ENCODE results near the gene CTNNA1.

The CTNNA1 gene

DNA sequence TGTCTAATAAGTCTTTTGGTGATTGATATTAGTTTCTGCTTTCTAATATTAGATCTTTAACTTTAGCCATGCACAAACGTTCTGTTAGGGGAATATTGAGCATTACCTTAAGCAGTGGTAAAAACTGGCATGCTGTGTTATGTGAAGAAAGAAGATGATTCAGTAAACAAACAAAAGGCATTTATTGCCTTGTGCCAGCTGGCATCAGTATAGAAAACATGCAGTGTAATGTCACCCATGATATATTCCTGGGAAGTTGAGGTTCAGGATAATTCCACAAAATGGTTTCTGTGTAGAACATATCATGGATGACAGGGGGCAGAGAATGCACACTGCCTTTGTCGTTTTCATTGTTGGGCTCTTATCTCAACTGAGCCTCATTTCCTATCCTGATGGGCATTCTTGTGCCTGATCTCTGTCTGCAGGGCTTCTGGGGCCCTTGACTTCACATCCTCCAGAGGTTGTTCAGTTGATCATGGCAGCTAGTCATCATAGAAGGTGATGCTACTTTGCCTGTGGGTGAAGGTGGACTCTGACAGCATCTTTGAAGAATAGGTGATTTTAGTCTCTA, 97.7 kb downstream of the CTNNA1 start:
- no peak for DNase-seq (ENCODE audit: low read depth in 3 of 3)

GRCh38 chr5:138853132-138853531, 99.9 kb downstream of the CTNNA1 start:
- DNase-seq (ENCODE audit: low read depth in 3 of 3) = no peak

GRCh38 chr5:138867011-138867410, 113.8 kb downstream of the CTNNA1 start:
- no peak for DNase-seq (ENCODE audit: low read depth in 3 of 3)

GRCh38 chr5:138869038-138869437, 115.8 kb downstream of the CTNNA1 start:
- no peak for DNase-seq (ENCODE audit: low read depth in 3 of 3)

DNA sequence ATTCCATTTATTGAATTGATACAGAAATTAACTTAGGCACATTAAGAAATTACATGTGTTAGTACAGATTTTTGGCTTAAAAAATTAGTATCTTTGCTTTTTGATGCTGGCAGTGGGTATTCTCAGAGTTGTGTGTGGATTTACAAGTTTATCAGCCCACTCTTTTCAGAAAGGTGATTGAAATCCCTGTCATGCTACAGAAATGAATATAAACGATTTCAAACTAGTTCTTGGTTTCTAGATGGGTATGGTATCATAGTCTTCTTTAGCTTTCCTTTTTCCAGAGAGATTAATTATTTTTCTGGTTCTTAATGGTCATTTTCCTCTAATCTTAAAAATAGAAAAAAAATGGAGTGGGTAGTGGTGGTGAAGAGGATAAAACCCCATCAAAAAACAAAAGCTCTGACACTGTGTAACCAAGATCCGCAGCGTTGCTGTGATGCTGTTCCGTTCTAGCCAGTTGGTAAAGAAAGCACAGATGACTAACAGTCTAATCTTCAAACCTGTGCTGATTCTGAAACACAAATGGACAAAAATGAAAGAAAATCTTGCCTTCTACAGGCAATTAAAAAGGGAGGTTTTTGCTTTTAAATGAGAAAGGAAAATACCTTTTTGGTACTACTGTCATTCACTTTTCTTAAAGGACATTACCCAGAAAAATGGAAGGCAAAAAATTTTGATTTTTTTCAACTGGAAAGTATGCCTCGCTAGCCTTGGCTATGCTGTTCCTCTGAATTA, 116.7 kb downstream of the CTNNA1 start:
- DNase-seq (ENCODE audit: low read depth in 3 of 3) = no peak

DNA sequence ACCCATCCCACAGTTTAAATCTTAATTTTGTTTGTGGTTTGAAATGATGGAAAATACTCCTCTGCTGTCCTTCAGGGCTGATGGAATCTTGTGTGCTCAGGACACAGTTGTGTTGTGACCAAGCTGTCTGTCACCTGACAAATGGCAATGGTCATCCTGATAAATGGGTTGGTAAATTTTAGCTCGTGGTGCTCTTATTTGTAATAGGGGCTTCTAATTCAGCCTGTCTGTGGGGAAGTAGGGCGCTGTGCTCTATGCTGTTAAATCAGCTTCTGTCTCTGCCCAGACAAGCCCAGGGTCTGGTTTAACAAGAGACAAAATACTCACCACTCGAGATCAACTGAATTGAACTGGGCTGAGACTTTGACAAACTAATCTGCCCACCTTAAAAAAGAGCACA, 117.4 kb downstream of the CTNNA1 start:
- DNase-seq (ENCODE audit: low read depth in 3 of 3) = no peak

DNA sequence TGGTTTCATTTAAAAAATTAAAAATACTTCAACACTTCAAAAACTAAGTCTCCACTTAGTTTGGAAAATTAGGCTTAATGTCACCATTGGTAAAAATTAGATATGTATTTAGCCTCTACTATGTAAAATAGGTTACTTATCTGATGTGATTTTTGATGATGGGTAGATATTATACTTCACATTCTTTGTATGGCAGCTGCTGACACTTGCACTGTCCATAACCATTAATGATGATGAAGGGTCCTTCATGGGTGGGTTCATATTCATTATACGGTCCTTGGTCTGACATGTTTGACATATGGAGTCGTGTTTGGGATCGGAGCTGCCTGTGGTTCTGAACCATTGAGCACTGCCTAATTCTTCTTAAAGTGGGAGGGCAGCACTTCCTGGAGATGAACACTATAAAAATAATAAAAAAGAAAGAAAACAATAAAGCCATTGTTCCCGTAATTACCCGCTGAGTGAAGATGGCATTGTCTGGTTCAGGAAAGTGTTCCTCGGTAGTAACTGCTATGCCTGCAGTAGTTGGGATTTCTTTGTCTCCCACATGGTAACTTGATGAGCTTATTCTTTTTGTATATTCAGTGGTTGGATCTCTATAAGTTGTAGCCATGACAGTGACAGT, 119.7 kb downstream of the CTNNA1 start:
- no peak for DNase-seq (ENCODE audit: low read depth in 3 of 3)

GRCh38 chr5:138873466-138874221, 120.4 kb downstream of the CTNNA1 start:
- DNase-seq (ENCODE audit: low read depth in 3 of 3) = no peak

- no peak for DNase-seq (ENCODE audit: low read depth in 3 of 3)
Measured at GRCh38 chr5:138874241-138874640, 121.0 kb downstream of the CTNNA1 start.

GRCh38 chr5:138874771-138875551, 121.7 kb downstream of the CTNNA1 start, which contains the start of gene LRRTM2:
Gene LRRTM2 (minus strand): TSS chr5:138875335. CDS start chr5:138874911, 424 bp downstream.
- DNase-seq (ENCODE audit: low read depth in 3 of 3) = no peak

GRCh38 chr5:138875552-138875875, 122.3 kb downstream of the CTNNA1 start:
- no peak for DNase-seq (ENCODE audit: low read depth in 3 of 3)

DNA sequence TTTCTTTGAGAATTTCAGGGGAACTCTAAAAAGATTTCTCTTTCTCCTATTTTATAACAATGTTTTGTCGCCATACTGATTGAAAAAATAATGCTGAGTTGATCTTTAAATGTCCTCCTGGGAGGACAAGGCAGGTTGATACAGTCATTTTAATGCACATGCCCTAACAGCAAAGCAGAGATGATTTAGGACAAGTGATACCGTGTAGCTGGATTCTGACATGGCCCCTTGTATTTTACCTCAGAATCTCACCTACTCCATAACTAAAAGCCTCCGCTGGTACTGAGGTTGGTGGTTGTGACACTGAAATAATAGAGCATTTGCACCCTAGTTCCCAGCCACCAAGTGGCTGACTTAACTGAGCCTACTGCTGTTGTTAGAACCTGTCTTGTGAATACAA, 122.7 kb downstream of the CTNNA1 start:
- no peak for DNase-seq (ENCODE audit: low read depth in 3 of 3)

- no peak for DNase-seq (ENCODE audit: low read depth in 3 of 3)
Measured at GRCh38 chr5:138876811-138877210, 123.6 kb downstream of the CTNNA1 start.

DNA sequence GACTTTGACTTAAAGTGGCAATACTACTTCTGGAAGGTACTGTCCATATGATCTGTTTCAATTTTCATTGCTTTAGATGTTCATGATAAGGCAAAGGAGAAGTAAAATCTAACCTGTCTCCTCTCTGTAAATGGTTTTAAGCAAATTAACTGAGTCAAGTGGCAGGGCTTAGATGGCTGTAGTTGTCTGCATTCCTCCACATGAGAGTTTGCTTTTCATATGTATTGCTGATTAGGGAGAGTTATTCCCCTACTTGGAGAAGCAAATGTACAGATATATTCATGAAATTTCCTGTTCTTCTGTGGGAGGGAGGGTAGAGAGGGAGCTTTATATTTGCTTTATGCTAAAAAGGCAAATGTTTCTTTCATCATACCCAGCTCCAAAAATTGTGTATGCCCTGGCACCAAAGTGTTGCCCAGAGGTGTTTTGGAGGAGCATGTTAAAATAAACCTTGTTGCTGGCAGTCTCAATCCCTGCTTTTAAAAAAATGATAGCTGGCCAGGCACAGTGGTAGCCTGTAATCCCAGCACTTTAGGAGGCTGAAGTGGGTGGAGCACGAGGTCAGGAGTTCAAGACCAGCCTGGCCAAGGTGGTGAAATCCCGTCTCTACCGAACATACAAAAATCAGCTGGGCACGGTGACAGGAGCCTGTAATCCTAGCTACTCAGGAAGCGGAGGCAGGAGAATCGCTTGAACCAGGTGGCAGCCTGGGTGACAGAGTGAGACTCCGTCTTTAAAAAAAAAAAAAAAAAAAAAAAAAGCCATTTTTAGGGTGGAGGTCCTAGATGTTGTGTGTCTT, 125.4 kb downstream of the CTNNA1 start:
- DNase-seq (ENCODE audit: low read depth in 3 of 3) = no peak

DNA sequence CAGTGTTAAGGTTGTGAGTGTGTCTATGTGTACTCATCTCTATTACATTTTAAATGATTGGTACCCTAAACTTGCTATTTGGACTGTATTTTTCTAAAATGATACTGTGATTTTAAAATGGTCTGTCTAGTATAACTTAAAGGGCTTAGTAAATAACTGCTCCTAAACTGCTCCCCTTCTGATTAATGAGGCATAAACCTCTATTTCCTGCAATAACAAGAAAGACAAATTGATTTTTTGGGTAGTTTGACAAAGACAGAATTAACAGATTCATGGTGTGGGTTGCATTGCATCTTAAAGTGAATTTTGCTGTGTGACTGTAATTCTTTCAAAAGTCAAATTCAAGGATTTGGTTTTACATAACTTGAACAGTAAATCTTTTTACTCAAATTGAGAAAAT, 130.0 kb downstream of the CTNNA1 start:
- no peak for DNase-seq (ENCODE audit: low read depth in 3 of 3)

DNA sequence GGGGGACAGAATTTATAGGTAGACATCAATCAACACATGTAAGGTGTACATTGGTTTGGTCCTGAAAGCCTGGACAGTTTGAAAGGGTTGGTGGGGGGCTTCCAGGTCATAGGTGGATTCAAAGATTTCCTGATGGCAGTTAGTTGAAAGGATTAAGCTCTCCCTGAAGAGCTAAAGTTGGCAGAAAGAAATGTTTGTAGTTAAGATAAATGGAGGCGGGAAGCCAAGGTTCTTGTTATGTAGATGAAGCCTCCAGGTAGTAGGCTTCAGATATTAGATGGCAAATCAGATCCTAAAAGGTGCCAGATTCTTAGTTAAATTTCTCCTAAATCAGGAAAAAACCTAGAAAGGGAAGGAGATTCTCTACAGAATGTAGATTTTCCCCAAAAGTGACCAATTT, 130.9 kb downstream of the CTNNA1 start:
- DNase-seq (ENCODE audit: low read depth in 3 of 3) = no peak

GRCh38 chr5:138884554-138884953, 131.3 kb downstream of the CTNNA1 start:
- DNase-seq (ENCODE audit: low read depth in 3 of 3) = no peak

DNA sequence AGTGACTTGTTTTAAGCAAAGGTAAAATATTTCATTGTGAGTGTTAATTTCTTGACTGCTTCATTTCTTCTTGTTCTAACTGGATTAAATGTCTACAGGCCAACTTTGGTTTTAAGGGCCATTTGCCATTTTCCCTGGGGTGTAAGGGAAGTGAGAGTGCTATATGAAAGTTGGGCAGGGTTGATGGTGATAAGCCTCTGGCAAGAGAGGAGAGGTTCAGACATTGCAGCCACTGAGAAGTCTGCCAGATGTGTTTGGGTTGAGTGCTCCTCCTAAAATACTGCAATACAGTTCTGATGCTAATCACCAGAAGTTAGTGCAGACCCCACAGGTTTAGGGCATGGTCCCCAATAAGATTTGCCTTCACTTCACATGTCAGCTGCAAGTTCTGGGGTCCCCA, 136.8 kb downstream of the CTNNA1 start:
- DNase-seq (ENCODE audit: low read depth in 3 of 3) = no peak

DNA sequence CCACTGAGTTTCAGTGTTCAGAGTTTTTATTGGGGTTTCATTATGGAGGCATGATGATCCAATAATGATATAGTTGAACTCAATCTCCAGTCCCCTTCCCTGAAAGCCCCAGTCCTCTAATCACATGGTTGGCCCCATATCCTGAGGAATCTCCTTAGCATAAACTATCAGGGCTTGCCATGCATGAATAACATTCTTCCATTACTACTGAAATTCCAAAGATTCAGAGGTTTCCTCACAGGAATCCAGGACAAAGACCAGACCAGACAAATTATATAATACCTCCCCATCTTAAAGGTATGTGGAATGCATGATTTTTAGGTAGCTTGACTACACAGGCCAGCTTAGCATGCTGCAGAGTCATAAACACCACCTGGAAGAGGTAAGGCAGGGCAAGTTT, 137.4 kb downstream of the CTNNA1 start:
- no peak for DNase-seq (ENCODE audit: low read depth in 3 of 3)

- no peak for DNase-seq (ENCODE audit: low read depth in 3 of 3)
Measured at GRCh38 chr5:138895918-138896317, 142.7 kb downstream of the CTNNA1 start.

DNA sequence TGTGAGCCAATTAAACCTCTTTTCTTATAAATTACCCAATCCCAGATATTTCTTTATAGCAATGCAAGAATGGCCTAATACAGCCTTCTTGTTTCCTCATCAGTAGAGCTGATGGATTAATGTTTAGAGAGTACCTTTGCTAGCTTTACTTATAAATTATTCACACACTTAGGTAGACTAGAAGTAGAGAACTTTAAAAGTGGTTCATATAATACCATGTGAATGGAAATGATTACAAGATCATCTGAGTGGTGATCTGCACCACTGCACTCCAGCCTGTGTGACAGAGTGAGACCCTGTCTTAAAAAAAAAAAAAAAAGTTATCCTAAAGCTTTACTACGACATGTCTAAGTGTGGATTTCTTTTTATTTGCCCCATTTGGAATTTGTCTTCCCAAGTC, 145.1 kb downstream of the CTNNA1 start:
- no peak for DNase-seq (ENCODE audit: low read depth in 3 of 3)

Data from stimulated activated CD4-positive, alpha-beta T cell treated with anti-CD3 and anti-CD28 coated beads, TNF-alpha, amount 100 ng/mL, for 24 hours (primary cell).